A549 (cell line): Measurements from ENCODE around the gene DRC7. TPM values are rescaled to one million over a fixed set of nuclear protein-coding genes. Genes with fewer than 3 reads are reported as not detected.
"Not testable (repeated sequence)": the region's sequence is repeated elsewhere in the genome, so short reads cannot be mapped to it uniquely, and the experiment has no call there.

Source experiments
- ATAC-seq, 2 experiments: fragments of 200-7000 bp in 1 of 2; fragments of >200 bp in 1 of 2; cut with Nextera tagmentation in 1 of 2; cut with Tn5 transposase in 1 of 2; 3 replicates each; pipeline versions ENCODE4 v1.8.0 to v1.9.1; 2018 to 2020; ENCODE audit warnings: mild to moderate bottlenecking in 1 of 2, moderate library complexity in 1 of 2
- CTCF ChIA-PET: fragments of 300-600 bp; sonication (Branson Sonifier 250); formaldehyde crosslinking; extraction: SDS; loops from one replicate; lab custom pipeline; 2021; ENCODE audit warnings: antibody characterized with exemption, inconsistent platforms; lab: Yijun Ruan, JAX
- POLR2A ChIA-PET: fragments of 350-600 bp; formaldehyde crosslinking; extraction: SDS; loops from one replicate; lab custom pipeline; 2021; ENCODE audit warnings: antibody characterized with exemption, inconsistent platforms; lab: Yijun Ruan, JAX
- DNase-seq, 2 experiments: peaks; one replicate each; pipeline versions ENCODE4 v3.0.0 to v3.0.0-alpha.2; 2011 to 2016; ENCODE audit warnings: low read depth in 1 of 2, low spot score in 1 of 2
- FAIRE-seq: peaks from 2 replicates; lab custom pipeline; 2011; peaks lifted over from hg19 to GRCh38; lab: Jason Lieb, UNC
- H3K27ac ChIP-seq, 2 experiments: fragments of >200 bp; sonication (Bioruptor Twin); formaldehyde crosslinking; 3 replicates each; pipeline ENCODE4 v1.5.1; 2016 to 2017
- H3K4me1 ChIP-seq: fragments of >200 bp; sonication (Bioruptor Twin); formaldehyde crosslinking; 3 replicates; pipeline ENCODE4 v1.6.1; 2016
- H3K4me2 ChIP-seq: fragments of >200 bp; sonication (Bioruptor Twin); formaldehyde crosslinking; 3 replicates; pipeline ENCODE4 v1.6.1; 2016
- H3K4me3 ChIP-seq: fragments of >200 bp; sonication (Bioruptor Twin); formaldehyde crosslinking; 3 replicates; pipeline ENCODE4 v1.5.1; 2016
- H3K9me3 ChIP-seq: fragments of >200 bp; sonication (Bioruptor Twin); formaldehyde crosslinking; 3 replicates; pipeline ENCODE4 v1.6.1; 2016
- BHLHE40 ChIP-seq: IDR thresholded peaks from 2 replicates; pipeline ENCODE4 v1.6.1; 2012; ENCODE audit warnings: low read depth, low read length, inconsistent platforms
- CBX8 ChIP-seq: fragments of 200-600 bp; sonication (generic); IDR thresholded peaks from 2 replicates; pipeline ENCODE4 v1.6.1; 2016
- CHD4 ChIP-seq: fragments of 200-600 bp; sonication (generic); IDR thresholded peaks from 2 replicates; pipeline ENCODE4 v1.6.1; 2016; ENCODE audit warnings: antibody characterized with exemption, mild to moderate bottlenecking, borderline replicate concordance
- EHF ChIP-seq: fragments of 250-450 bp; sonication (Bioruptor Pico); IDR thresholded peaks from 2 replicates; pipeline ENCODE4 v1.5.0; 2020; ENCODE audit warnings: mild to moderate bottlenecking
- EHMT2 ChIP-seq: fragments of 200-600 bp; sonication (generic); IDR thresholded peaks from 2 replicates; pipeline ENCODE4 v1.6.1; 2016; ENCODE audit warnings: antibody characterized with exemption, low read depth, mild to moderate bottlenecking, moderate library complexity
- EP300 ChIP-seq, 2 experiments: fragments of >200 bp; sonication (Bioruptor Twin); formaldehyde crosslinking; IDR thresholded peaks; 2 replicates in 1 of 2; 3 replicates in 1 of 2; pipeline ENCODE4 v1.6.1; 2016 to 2017
- FOSL2 ChIP-seq, 2 experiments: fragments of 450-650 bp in 1 of 2; fragments of >200 bp in 1 of 2; sonication (Bioruptor Twin) in 1 of 2; formaldehyde crosslinking; IDR thresholded peaks; 2 replicates each; pipeline versions ENCODE4 v1.5.0 to v1.6.1; 2016 to 2020; ENCODE audit warnings: mild to moderate bottlenecking in 1 of 2, moderate library complexity in 1 of 2
- FOXS1 ChIP-seq: fragments of 250-450 bp; sonication (Bioruptor Pico); IDR thresholded peaks from 2 replicates; pipeline ENCODE4 v1.5.0; 2020; ENCODE audit warnings: mild to moderate bottlenecking, moderate library complexity
- JUNB ChIP-seq: fragments of >200 bp; sonication (Bioruptor Twin); formaldehyde crosslinking; IDR thresholded peaks from 2 replicates; pipeline ENCODE4 v1.6.1; 2016
- KDM1A ChIP-seq: fragments of 200-600 bp; sonication (generic); IDR thresholded peaks from 2 replicates; pipeline ENCODE4 v1.6.1; 2016; ENCODE audit warnings: low read depth, mild to moderate bottlenecking
- KDM5A ChIP-seq: fragments of 200-600 bp; sonication (generic); IDR thresholded peaks from 2 replicates; pipeline ENCODE4 v1.6.1; 2016; ENCODE audit warnings: antibody characterized with exemption, mild to moderate bottlenecking
- MYC ChIP-seq: IDR thresholded peaks from 2 replicates; pipeline ENCODE4 v1.6.1; 2012; ENCODE audit warnings: mild to moderate bottlenecking, inconsistent platforms, low read length, improper control_type of control experiment, borderline replicate concordance
- NFE2L2 ChIP-seq: fragments of 150-350 bp; conservative IDR thresholded peaks from 2 replicates; pipeline ENCODE4 v1.6.1; 2014; ENCODE audit warnings: low read length
- NPAS2 ChIP-seq: fragments of 250-450 bp; sonication (Bioruptor Pico); IDR thresholded peaks from 2 replicates; pipeline ENCODE4 v1.8.0; 2022; ENCODE audit warnings: mild to moderate bottlenecking, moderate library complexity, borderline replicate concordance
- PHF8 ChIP-seq: fragments of 200-600 bp; sonication (generic); IDR thresholded peaks from 2 replicates; pipeline ENCODE4 v1.6.1; 2016; ENCODE audit warnings: low read depth, mild to moderate bottlenecking, antibody characterized with exemption, moderate library complexity, borderline replicate concordance
- POLR2AphosphoS2 ChIP-seq: conservative IDR thresholded peaks from 2 replicates; pipeline ENCODE4 v1.6.1; 2012; ENCODE audit warnings: low read length, improper control_type of control experiment, inconsistent platforms
- RAD21 ChIP-seq, 2 experiments: fragments of >200 bp in 1 of 2; sonication (Bioruptor Twin) in 1 of 2; formaldehyde crosslinking in 1 of 2; IDR thresholded peaks in 1 of 2; conservative IDR thresholded peaks in 1 of 2; 2 replicates in 1 of 2; 3 replicates in 1 of 2; pipeline ENCODE4 v1.6.1; 2012 to 2018; ENCODE audit warnings: inconsistent platforms in 1 of 2
- RCOR1 ChIP-seq: fragments of 150-350 bp; IDR thresholded peaks from 2 replicates; pipeline ENCODE4 v1.6.1; 2014; ENCODE audit warnings: antibody characterized with exemption, low read length, low read depth
- RFX5 ChIP-seq: fragments of 450-650 bp; IDR thresholded peaks from 2 replicates; pipeline ENCODE4 v1.7.1; 2014; ENCODE audit warnings: antibody characterized with exemption, mild to moderate bottlenecking, moderate library complexity
- SMC3 ChIP-seq: fragments of >200 bp; sonication (Bioruptor Twin); formaldehyde crosslinking; IDR thresholded peaks from 3 replicates; pipeline ENCODE4 v1.6.1; 2018; ENCODE audit warnings: inconsistent platforms
- SREBF2 ChIP-seq: fragments of 450-650 bp; IDR thresholded peaks from 2 replicates; pipeline ENCODE4 v1.6.1; 2014; ENCODE audit warnings: mild to moderate bottlenecking, moderate library complexity
- ZNF302 ChIP-seq: fragments of 250-450 bp; sonication (Bioruptor Pico); IDR thresholded peaks from 2 replicates; pipeline ENCODE4 v1.9.0; 2021; ENCODE audit warnings: inconsistent platforms, mild to moderate bottlenecking, moderate library complexity
- WGBS: methylation state at CpG from one replicate; pipeline ENCODE4 v1.1.6; 2017; ENCODE audit errors: missing lambda C conversion rate; 5-methylcytosine and 5-hydroxymethylcytosine counted together
- polyA plus RNA-seq, 4 experiments: library from polyadenylated mRNA; depleted of rRNA in 3 of 4; stranded (reverse); fragments of >200 nt; fragmentation: RNase III in 1 of 4; extraction: RNeasy Plus Mini Kit Qiagen cat#74134 plus additional on column Dnase treatment in 1 of 4; gene quantifications; 2 replicates in 3 of 4; 3 replicates in 1 of 4; pipeline ENCODE4 v1.2.3, GENCODE V29; 2011 to 2017
- TF ChIP-seq, protein P1 (sequence below): fragments of 250-450 bp; sonication (Bioruptor Pico); IDR thresholded peaks from 2 replicates; pipeline ENCODE4 v1.5.0; 2020; ENCODE audit warnings: low read depth, mild to moderate bottlenecking, moderate library complexity
- TF ChIP-seq, protein P2 (sequence below): fragments of 150-350 bp; IDR thresholded peaks from 2 replicates; pipeline ENCODE4 v1.6.1; 2014; ENCODE audit warnings: low read depth, mild to moderate bottlenecking, low read length

The DRC7 gene
- polyA plus RNA-seq, 2 of the 4 experiments (the other 2 are of a cell fraction) = 0.10 to 0.28 TPM

GRCh38 chr16:57669476-57670162 is 25.0 kb upstream of the DRC7 start:
- Histone ChIP-seq H3K27ac (peak overlapping the region in 1 of 2 experiments; percentile 39; a peak in 2 of 6 replicates), H3K9me3 (no peaks in the 10 kb centered on the region), H3K4me1 (peaks cover 16% of the 10 kb centered on the region), H3K4me3 (no peak overlapping the region), H3K4me2 (no peak overlapping the region)
- CTCF ChIA-PET = interaction anchor here (0.9 to 4.7 kb wide), 4 partner anchors 15 to 79 kb away, joined by 3 to 21 read pairs (median 4); no protein-coding TSS in a partner anchor
- POLR2A ChIA-PET = no interaction called here
- 89% methylated on average over 10 of the region's 12 CpGs for WGBS
- FAIRE-seq (no peak), ATAC-seq (peak; percentile 1 to 5; a peak in 3 of 6 replicates), DNase-seq (no peak)
- TF ChIP-seq CHD4 (no peak), JUNB (no peak), RAD21 (conservative IDR thresholded peaks at IDR 0.05 in 1 of 2, IDR thresholded peaks at IDR 0.05 in 1 of 2) (0 out of 5 replicates have a peak, but pooled peaks of 1 of the 2 experiments have one; percentile 4)

GRCh38 chr16:57670196-57670595 is 24.4 kb upstream of the DRC7 start:
- Histone ChIP-seq H3K27ac (peak overlapping the region; percentile 5 to 39; a peak in 2 of 6 replicates), H3K4me1 (peaks cover 17% of the 10 kb centered on the region)
- FAIRE-seq (no peak), DNase-seq (no peak)
- CTCF ChIA-PET = interaction anchor here (0.6 to 4.7 kb wide), 4 partner anchors 22 to 79 kb away, joined by 3 to 21 read pairs (median 4); no protein-coding TSS in a partner anchor
- no peak for TF ChIP-seq SMC3
- no peak for TF ChIP-seq KDM5A
- no peak for TF ChIP-seq EHMT2
- no peak for TF ChIP-seq BHLHE40
- no peak for TF ChIP-seq RFX5
- no peak for TF ChIP-seq RCOR1
- TF ChIP-seq KDM1A = no peak
- no peak for TF ChIP-seq EHF (CRISPR knock-in tag)
- TF ChIP-seq, protein P1, sequence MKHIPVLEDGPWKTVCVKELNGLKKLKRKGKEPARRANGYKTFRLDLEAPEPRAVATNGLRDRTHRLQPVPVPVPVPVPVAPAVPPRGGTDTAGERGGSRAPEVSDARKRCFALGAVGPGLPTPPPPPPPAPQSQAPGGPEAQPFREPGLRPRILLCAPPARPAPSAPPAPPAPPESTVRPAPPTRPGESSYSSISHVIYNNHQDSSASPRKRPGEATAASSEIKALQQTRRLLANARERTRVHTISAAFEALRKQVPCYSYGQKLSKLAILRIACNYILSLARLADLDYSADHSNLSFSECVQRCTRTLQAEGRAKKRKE = no peak
- TF ChIP-seq PHF8 = no peak
- TF ChIP-seq EP300 (IDR thresholded peaks at IDR 0.05) = no peak
- TF ChIP-seq POLR2AphosphoS2 = no peak
- TF ChIP-seq FOXS1 (CRISPR knock-in tag) = no peak
- no peak for TF ChIP-seq CBX8
- TF ChIP-seq SREBF2 = no peak
- TF ChIP-seq ZNF302 (CRISPR knock-in tag) = no peak
- TF ChIP-seq NFE2L2 = no peak
- TF ChIP-seq, protein P2, sequence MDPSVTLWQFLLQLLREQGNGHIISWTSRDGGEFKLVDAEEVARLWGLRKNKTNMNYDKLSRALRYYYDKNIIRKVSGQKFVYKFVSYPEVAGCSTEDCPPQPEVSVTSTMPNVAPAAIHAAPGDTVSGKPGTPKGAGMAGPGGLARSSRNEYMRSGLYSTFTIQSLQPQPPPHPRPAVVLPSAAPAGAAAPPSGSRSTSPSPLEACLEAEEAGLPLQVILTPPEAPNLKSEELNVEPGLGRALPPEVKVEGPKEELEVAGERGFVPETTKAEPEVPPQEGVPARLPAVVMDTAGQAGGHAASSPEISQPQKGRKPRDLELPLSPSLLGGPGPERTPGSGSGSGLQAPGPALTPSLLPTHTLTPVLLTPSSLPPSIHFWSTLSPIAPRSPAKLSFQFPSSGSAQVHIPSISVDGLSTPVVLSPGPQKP = no peak
- TF ChIP-seq MYC = no peak
- no peak for TF ChIP-seq NPAS2 (CRISPR knock-in tag)
- TF ChIP-seq, all 56 proteins: peak for 0
- POLR2A ChIA-PET = no interaction called here
- Histone ChIP-seq H3K4me3 (no peak overlapping the region), H3K4me2 (no peak overlapping the region), H3K9me3 (no peaks in the 10 kb centered on the region)
- ATAC-seq = no peak
- 91% methylated on average over 4 of the region's 4 CpGs for WGBS

- H3K4me3 ChIP-seq; H3K27ac ChIP-seq; TF ChIP-seq FOSL2 (IDR thresholded peaks at IDR 0.05): not testable (repeated sequence)
- 58% methylated on average over 7 of the region's 7 CpGs for WGBS
- TF ChIP-seq FOSL2 (CRISPR knock-in tag; IDR thresholded peaks at IDR 0.05) = 0 out of 2 replicates have a peak, but pooled peaks have one; percentile 10
- TF ChIP-seq, all 56 proteins: peak for 1; not testable (repeated sequence) for 55
- peaks cover 30% of the 10 kb centered on the region for H3K4me1 ChIP-seq
- DNase-seq, ATAC-seq, H3K4me2 ChIP-seq, FAIRE-seq, H3K9me3 ChIP-seq, POLR2A ChIA-PET: not testable (repeated sequence)
- CTCF ChIA-PET = interaction anchor here (0.6 to 4.7 kb wide), 8 partner anchors 15 to 160 kb away, joined by 3 to 21 read pairs (median 4); no protein-coding TSS in a partner anchor
Observed at GRCh38 chr16:57671451-57671850, 23.2 kb upstream of the DRC7 start.
